HepG2 (cell line): Measurements from ENCODE around the gene ROPN1B. TPM values are rescaled to one million over a fixed set of nuclear protein-coding genes. Genes with fewer than 3 reads are reported as not detected.
A peak's percentile ranks its signal among the peaks of the same experiment; 100 is the strongest.

Source experiments
- ARNT2 ChIP-seq: sonication (generic); formaldehyde crosslinking; IDR thresholded peaks from 2 replicates; pipeline ENCODE4 v1.8.0; 2022; ENCODE audit warnings: mild to moderate bottlenecking, low read depth, missing genetic modification reagents, moderate library complexity
- BORCS8-MEF2B ChIP-seq: sonication (generic); formaldehyde crosslinking; IDR thresholded peaks from 2 replicates; pipeline ENCODE4 v1.8.0; 2022; ENCODE audit warnings: mild to moderate bottlenecking, missing genetic modification reagents
- CBX5 ChIP-seq: sonication (generic); formaldehyde crosslinking; IDR thresholded peaks from 2 replicates; pipeline ENCODE4 v1.4.0; 2020; ENCODE audit warnings: missing genetic modification reagents, borderline replicate concordance
- IRF2 ChIP-seq: IDR thresholded peaks from 2 replicates; pipeline ENCODE4 v1.6.1; 2018; ENCODE audit warnings: missing genetic modification reagents, missing compliant biosample characterization
- KDM2A ChIP-seq: sonication (generic); formaldehyde crosslinking; IDR thresholded peaks from 2 replicates; pipeline ENCODE4 v1.4.0; 2020; ENCODE audit warnings: low read depth, missing genetic modification reagents, borderline replicate concordance
- KDM3A ChIP-seq: IDR thresholded peaks from 2 replicates; pipeline ENCODE4 v1.6.1; 2018; ENCODE audit warnings: low read depth, missing compliant biosample characterization
- NKX3-1 ChIP-seq: sonication (generic); formaldehyde crosslinking; IDR thresholded peaks from 2 replicates; pipeline ENCODE4 v1.5.0; 2020; ENCODE audit warnings: missing genetic modification reagents
- SIX4 ChIP-seq: sonication (generic); formaldehyde crosslinking; IDR thresholded peaks from 2 replicates; pipeline ENCODE4 v1.4.0; 2020; ENCODE audit warnings: missing genetic modification reagents
- SP4 ChIP-seq: sonication (generic); formaldehyde crosslinking; IDR thresholded peaks from 2 replicates; pipeline ENCODE4 v1.8.1; 2023; ENCODE audit warnings: mild to moderate bottlenecking, missing genetic modification reagents
- SRY ChIP-seq: sonication (generic); formaldehyde crosslinking; IDR thresholded peaks from 2 replicates; pipeline ENCODE4 v1.8.0; 2022; ENCODE audit warnings: mild to moderate bottlenecking, missing genetic modification reagents
- TBX2 ChIP-seq: sonication (generic); formaldehyde crosslinking; IDR thresholded peaks from 2 replicates; pipeline ENCODE4 v1.5.0; 2020; ENCODE audit warnings: missing genetic modification reagents, mild to moderate bottlenecking, borderline replicate concordance
- TOPORS ChIP-seq: sonication (generic); formaldehyde crosslinking; IDR thresholded peaks from 2 replicates; pipeline ENCODE4 v1.8.0; 2023; ENCODE audit warnings: mild to moderate bottlenecking, missing genetic modification reagents
- YEATS4 ChIP-seq: sonication (generic); formaldehyde crosslinking; IDR thresholded peaks from 2 replicates; pipeline ENCODE4 v1.4.0; 2020; ENCODE audit warnings: missing genetic modification reagents, borderline replicate concordance
- ZBTB20 ChIP-seq: sonication (generic); formaldehyde crosslinking; IDR thresholded peaks from 2 replicates; pipeline ENCODE4 v1.8.1; 2023; ENCODE audit warnings: missing genetic modification reagents, low read depth, mild to moderate bottlenecking, borderline replicate concordance
- ZC3H13 ChIP-seq: sonication (generic); formaldehyde crosslinking; IDR thresholded peaks from 2 replicates; pipeline ENCODE4 v1.8.1; 2023; ENCODE audit warnings: mild to moderate bottlenecking, missing genetic modification reagents, moderate library complexity
- ZNF264 ChIP-seq: sonication (generic); formaldehyde crosslinking; IDR thresholded peaks from 2 replicates; pipeline ENCODE4 v1.4.0; 2020; ENCODE audit warnings: missing genetic modification reagents
- ZNF430 ChIP-seq: sonication (generic); formaldehyde crosslinking; IDR thresholded peaks from 2 replicates; pipeline ENCODE4 v1.9.0; 2021; ENCODE audit warnings: mild to moderate bottlenecking, missing genetic modification reagents
- ZNF616 ChIP-seq: sonication (generic); formaldehyde crosslinking; IDR thresholded peaks from 2 replicates; pipeline ENCODE4 v1.5.0; 2020; ENCODE audit warnings: low read depth, mild to moderate bottlenecking, missing genetic modification reagents
- ZNF891 ChIP-seq: sonication (generic); formaldehyde crosslinking; IDR thresholded peaks from 2 replicates; pipeline ENCODE4 v1.5.0; 2020; ENCODE audit warnings: mild to moderate bottlenecking, missing genetic modification reagents
- ZSCAN31 ChIP-seq: sonication (generic); formaldehyde crosslinking; IDR thresholded peaks from 2 replicates; pipeline ENCODE4 v1.5.0; 2020; ENCODE audit warnings: low read depth, mild to moderate bottlenecking, missing genetic modification reagents
- polyA plus RNA-seq, 8 experiments: library from polyadenylated mRNA; depleted of rRNA in 3 of 8; stranded (reverse) in 7 of 8; unstranded in 1 of 8; fragments of >200 nt; fragmentation: Illumina TruSeq in 4 of 8; extraction: Trizol in 4 of 8; gene quantifications; 2 replicates each; pipeline versions ENCODE4 v1.2.1 to v1.2.3, GENCODE V29; 2011 to 2016; ENCODE audit warnings: low read depth in 4 of 8, missing spikeins in 1 of 8, mixed read lengths in 1 of 8; ENCODE audit not compliant: insufficient read depth in 1 of 8
- total RNA-seq, 5 experiments: library from RNA; depleted of rRNA; stranded (reverse); fragments of >200 nt; fragmentation: Illumina TruSeq; extraction: Trizol; gene quantifications; 2 replicates each; pipeline ENCODE4 v1.2.3, GENCODE V29; 2016; ENCODE audit warnings: low read depth in 1 of 5
- TF ChIP-seq, protein P1 (sequence below): sonication (generic); formaldehyde crosslinking; IDR thresholded peaks from 2 replicates; pipeline ENCODE4 v1.5.1; 2020; ENCODE audit warnings: mild to moderate bottlenecking, missing genetic modification reagents, moderate library complexity
- TF ChIP-seq, protein P2 (sequence below): IDR thresholded peaks from 2 replicates; pipeline ENCODE4 v1.6.1; 2012; ENCODE audit warnings: inconsistent platforms
- TF ChIP-seq, protein P3 (sequence below): sonication (generic); formaldehyde crosslinking; conservative IDR thresholded peaks from 2 replicates; pipeline ENCODE4 v1.8.0; 2022; ENCODE audit warnings: mild to moderate bottlenecking, moderate library complexity, missing genetic modification reagents
- TF ChIP-seq, protein P4 (sequence below): IDR thresholded peaks from 2 replicates; pipeline ENCODE4 v1.6.1; 2016; ENCODE audit warnings: mild to moderate bottlenecking, missing biosample characterization, missing genetic modification reagents

ROPN1B gene
- total and polyA plus RNA-seq, 2 of the 13 experiments (the other 11 are each of a cell fraction or from before 2014, with no cell fraction given) = not detected

DNA sequence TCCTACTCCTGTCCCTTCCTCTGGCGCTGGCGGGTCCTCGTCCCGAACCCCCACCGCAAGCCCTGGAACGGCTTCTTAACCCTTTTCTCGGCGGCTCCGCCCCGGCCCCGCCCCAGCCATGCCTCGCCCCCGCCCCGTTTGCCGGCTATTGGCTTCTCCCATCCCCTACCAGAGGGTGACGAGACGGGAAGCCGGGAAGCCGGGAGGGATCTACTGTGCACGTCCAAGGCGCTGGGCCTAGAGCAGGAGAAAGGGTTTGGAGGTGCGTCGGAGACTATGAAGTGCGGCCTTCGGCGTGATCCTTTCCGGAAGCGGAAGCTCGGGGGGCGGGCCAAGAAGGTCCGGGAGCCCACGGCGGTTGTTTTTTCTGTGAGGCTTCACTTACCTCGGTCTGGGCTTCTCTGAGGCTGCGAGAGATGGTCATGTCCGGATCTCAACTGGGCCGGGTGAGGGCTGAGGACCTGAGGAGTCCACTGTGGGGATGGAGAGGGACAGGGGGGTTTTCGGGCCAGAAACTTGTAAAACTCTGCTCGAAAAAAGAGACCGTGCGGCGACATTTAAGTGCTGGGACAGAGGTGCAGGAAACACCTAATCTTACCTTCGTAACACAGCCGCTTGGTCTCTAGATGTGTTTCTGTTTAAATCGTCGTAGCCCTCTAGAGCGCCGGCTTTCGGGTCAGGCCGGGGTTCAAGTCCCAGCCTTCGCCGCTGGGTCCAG is 21.4 kb downstream of the ROPN1B start (continued):
- peak; percentile 32; the same call in 1 of the 2 replicates for TF ChIP-seq KDM2A
- TF ChIP-seq, protein P1, sequence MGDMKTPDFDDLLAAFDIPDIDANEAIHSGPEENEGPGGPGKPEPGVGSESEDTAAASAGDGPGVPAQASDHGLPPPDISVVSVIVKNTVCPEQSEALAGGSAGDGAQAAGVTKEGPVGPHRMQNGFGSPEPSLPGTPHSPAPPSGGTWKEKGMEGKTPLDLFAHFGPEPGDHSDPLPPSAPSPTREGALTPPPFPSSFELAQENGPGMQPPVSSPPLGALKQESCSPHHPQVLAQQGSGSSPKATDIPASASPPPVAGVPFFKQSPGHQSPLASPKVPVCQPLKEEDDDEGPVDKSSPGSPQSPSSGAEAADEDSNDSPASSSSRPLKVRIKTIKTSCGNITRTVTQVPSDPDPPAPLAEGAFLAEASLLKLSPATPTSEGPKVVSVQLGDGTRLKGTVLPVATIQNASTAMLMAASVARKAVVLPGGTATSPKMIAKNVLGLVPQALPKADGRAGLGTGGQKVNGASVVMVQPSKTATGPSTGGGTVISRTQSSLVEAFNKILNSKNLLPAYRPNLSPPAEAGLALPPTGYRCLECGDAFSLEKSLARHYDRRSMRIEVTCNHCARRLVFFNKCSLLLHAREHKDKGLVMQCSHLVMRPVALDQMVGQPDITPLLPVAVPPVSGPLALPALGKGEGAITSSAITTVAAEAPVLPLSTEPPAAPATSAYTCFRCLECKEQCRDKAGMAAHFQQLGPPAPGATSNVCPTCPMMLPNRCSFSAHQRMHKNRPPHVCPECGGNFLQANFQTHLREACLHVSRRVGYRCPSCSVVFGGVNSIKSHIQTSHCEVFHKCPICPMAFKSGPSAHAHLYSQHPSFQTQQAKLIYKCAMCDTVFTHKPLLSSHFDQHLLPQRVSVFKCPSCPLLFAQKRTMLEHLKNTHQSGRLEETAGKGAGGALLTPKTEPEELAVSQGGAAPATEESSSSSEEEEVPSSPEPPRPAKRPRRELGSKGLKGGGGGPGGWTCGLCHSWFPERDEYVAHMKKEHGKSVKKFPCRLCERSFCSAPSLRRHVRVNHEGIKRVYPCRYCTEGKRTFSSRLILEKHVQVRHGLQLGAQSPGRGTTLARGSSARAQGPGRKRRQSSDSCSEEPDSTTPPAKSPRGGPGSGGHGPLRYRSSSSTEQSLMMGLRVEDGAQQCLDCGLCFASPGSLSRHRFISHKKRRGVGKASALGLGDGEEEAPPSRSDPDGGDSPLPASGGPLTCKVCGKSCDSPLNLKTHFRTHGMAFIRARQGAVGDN = peak; percentile 88
- peak; percentile 24; the same call in 1 of the 2 replicates for TF ChIP-seq ZNF891 (CRISPR knock-in tag)
- peak; percentile 35; the same call in 1 of the 2 replicates for TF ChIP-seq ZBTB20 (CRISPR knock-in tag)
- TF ChIP-seq ARNT2 (CRISPR knock-in tag) = peak; percentile 65
- TF ChIP-seq, protein P2, sequence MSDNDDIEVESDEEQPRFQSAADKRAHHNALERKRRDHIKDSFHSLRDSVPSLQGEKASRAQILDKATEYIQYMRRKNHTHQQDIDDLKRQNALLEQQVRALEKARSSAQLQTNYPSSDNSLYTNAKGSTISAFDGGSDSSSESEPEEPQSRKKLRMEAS = peak; percentile 75
- TF ChIP-seq YEATS4 = peak; percentile 35; the same call in 1 of the 2 replicates
- TF ChIP-seq SP4 (CRISPR knock-in tag) = peak; percentile 64; the same call in 1 of the 2 replicates
- TF ChIP-seq, protein P3, sequence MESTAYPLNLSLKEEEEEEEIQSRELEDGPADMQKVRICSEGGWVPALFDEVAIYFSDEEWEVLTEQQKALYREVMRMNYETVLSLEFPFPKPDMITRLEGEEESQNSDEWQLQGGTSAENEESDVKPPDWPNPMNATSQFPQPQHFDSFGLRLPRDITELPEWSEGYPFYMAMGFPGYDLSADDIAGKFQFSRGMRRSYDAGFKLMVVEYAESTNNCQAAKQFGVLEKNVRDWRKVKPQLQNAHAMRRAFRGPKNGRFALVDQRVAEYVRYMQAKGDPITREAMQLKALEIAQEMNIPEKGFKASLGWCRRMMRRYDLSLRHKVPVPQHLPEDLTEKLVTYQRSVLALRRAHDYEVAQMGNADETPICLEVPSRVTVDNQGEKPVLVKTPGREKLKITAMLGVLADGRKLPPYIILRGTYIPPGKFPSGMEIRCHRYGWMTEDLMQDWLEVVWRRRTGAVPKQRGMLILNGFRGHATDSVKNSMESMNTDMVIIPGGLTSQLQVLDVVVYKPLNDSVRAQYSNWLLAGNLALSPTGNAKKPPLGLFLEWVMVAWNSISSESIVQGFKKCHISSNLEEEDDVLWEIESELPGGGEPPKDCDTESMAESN (CRISPR knock-in tag) = peak; percentile 46; the same call in 1 of the 2 replicates
- TF ChIP-seq BORCS8-MEF2B = peak; percentile 79
- no peak for TF ChIP-seq ZC3H13 (CRISPR knock-in tag)
- 0 out of 2 replicates have a peak, but pooled peaks have one; percentile 48 for TF ChIP-seq SRY (CRISPR knock-in tag)
- peak; percentile 77 for TF ChIP-seq ZSCAN31
- peak; percentile 28; the same call in 1 of the 2 replicates for TF ChIP-seq IRF2
- no peak for TF ChIP-seq ZNF616
- TF ChIP-seq TOPORS (CRISPR knock-in tag) = 0 out of 2 replicates have a peak, but pooled peaks have one; percentile 46
- no peak for TF ChIP-seq ZNF264 (CRISPR knock-in tag)
- peak; percentile 48; the same call in 1 of the 2 replicates for TF ChIP-seq TBX2
- no peak for TF ChIP-seq NKX3-1 (CRISPR knock-in tag)
- TF ChIP-seq, protein P4, sequence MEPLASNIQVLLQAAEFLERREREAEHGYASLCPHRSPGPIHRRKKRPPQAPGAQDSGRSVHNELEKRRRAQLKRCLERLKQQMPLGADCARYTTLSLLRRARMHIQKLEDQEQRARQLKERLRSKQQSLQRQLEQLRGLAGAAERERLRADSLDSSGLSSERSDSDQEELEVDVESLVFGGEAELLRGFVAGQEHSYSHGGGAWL (CRISPR knock-in tag) = peak; percentile 51; the same call in 1 of the 2 replicates
- no peak for TF ChIP-seq KDM3A (CRISPR knock-in tag)
- TF ChIP-seq CBX5 (CRISPR knock-in tag) = no peak
- TF ChIP-seq SIX4 (CRISPR knock-in tag) = 0 out of 2 replicates have a peak, but pooled peaks have one; percentile 28
- TF ChIP-seq ZNF430 = 0 out of 2 replicates have a peak, but pooled peaks have one; percentile 33
